AG09319 (cell line): Measurements from ENCODE around the gene AHRR.
"Not testable (repeated sequence)": the region's sequence is repeated elsewhere in the genome, so short reads cannot be mapped to it uniquely, and the experiment has no call there.

Source experiments
- DNase-seq: peaks from one replicate; pipeline ENCODE4 v3.0.0-alpha.2; 2010; ENCODE audit warnings: low read depth; ENCODE audit errors: extremely low read depth
- TF ChIP-seq, protein P1 (sequence below): IDR thresholded peaks from 2 replicates; pipeline ENCODE4 v1.5.1; 2011; ENCODE audit warnings: low read depth, mild to moderate bottlenecking, inconsistent platforms, low read length, moderate library complexity

The AHRR gene

DNA sequence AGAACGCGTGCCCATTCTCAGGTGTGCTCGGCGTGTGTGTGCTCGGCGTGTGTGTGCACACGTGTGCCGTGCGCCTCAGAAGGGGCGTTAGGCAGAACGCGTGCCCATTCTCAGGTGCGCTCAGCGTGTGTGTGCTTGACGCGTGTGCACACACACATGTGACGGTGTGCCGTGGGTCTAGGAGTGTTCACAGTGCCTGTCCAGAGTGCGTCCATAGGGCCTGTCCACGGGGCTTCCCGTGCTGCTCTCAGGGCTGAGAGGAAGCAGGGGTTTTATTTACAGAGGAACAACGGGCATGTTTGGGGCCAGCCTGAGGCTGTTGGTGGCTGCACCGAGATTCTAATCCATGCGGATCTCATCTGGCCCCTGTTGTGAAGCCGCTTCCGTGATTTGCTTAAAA lies 14.2 kb upstream of the AHRR start:
- no peak for DNase-seq
- TF ChIP-seq, protein P1, sequence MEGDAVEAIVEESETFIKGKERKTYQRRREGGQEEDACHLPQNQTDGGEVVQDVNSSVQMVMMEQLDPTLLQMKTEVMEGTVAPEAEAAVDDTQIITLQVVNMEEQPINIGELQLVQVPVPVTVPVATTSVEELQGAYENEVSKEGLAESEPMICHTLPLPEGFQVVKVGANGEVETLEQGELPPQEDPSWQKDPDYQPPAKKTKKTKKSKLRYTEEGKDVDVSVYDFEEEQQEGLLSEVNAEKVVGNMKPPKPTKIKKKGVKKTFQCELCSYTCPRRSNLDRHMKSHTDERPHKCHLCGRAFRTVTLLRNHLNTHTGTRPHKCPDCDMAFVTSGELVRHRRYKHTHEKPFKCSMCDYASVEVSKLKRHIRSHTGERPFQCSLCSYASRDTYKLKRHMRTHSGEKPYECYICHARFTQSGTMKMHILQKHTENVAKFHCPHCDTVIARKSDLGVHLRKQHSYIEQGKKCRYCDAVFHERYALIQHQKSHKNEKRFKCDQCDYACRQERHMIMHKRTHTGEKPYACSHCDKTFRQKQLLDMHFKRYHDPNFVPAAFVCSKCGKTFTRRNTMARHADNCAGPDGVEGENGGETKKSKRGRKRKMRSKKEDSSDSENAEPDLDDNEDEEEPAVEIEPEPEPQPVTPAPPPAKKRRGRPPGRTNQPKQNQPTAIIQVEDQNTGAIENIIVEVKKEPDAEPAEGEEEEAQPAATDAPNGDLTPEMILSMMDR, result no peak

DNA sequence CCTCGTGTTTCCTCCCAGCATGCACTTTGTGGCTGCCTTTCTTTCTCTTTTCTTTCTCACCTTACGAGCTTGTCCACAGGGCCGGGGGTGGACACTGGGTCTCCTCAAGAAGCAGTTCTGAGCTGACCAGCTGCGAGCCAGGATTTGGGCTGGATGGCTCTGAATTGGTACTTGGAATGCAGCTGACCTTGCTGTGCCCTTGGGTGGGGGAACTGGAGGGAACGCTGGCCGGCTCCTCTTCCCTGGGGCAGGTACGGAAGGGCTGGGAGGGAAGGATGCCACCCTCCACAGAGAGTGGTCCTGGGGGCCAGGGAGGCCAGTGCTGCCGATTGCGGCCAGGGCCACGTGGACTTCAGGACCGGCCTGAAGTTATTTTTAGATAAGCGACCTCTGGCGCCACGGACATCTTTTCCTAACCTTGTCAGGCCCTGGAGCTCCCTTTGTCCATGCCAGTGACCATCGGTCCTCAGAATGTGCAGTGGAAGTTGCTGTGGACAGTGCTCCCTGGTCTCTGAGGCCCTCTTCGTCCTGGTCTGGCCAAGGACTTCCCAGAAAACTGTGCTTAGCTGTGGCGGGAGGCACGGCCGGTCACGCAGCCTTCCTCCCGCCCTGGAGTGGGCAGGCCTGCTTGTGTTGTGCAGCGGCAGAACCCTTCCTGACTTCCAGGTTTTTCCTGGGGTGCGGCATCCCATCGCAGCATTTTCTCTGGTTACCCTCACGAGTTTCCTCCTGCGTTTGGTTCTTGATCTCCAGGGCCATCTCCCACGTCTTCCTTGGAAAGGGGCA lies 13.5 kb upstream of the AHRR start:
- DNase-seq, result no peak
- TF ChIP-seq, protein P1, result no peak

DNA sequence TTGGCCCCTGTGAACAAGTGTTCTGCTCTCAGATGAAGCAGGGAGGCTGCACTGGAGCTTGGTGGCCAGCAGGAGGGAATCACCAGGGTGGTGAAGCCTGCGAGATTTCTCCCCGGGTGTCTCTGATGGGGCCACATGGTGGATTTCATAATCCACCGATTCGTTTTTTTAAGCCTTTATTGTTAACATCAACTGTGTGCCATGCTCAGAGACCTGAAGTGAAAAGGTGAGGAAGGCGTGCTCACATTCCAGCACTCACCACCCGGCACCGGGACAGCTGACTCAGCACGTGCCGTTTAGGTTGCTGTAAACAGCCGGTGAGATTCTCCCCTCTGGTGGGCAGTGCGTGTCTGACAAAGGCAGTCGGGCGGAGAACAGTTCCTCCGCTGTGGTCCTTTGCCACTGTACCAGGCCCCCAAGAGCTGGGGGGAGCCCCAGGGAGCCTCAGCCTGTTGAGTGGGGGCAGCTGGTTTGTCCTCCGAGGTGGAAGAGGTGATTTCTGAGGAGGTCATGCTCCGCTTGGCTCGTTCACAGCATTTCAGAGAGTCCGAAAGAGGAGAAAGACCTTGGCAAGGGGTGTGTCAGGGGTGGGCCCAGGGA lies 12.7 kb upstream of the AHRR start:
- TF ChIP-seq, protein P1, result peak; percentile 21
- no peak for DNase-seq

DNA sequence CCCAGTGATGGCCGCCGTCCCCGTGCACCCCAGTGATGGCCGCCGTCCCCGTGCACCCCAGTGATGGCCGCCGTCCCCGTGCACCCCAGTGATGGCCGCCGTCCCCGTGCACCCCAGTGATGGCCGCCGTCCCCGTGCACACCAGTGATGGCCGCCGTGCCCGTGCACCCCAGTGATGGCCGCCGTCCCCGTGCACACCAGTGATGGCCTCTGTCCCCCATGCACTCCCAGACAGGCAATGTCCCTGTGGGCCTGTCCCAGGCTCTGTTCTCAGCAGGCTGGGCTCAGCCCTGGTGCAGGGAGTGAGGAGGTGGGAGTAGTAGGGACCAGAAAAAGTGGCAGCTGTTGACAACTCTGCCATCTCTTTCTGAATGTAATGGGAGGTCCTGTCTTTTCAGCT lies 11.7 kb upstream of the AHRR start:
- DNase-seq, result not testable (repeated sequence)

DNA sequence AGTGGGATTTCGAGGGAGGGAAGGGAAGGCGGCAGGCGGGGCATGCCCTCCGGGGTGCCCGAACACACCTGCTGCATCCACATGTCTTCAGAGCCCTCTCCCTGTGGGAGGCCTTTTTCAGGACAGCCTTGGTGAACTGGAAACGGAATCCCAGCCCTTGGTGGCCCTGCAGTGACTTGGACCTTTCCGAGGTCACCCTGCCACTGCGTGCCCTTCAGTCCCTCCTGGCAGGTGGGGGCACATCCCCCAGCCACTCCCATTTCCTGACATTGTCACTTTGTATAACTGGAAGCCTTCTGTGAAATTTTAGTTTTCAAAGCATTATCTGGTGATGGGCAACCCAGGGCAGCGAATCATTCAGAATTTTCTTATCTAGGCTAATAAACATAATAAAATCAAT lies 11.0 kb upstream of the AHRR start:
- DNase-seq, result no peak
- TF ChIP-seq, protein P1, result no peak

DNA sequence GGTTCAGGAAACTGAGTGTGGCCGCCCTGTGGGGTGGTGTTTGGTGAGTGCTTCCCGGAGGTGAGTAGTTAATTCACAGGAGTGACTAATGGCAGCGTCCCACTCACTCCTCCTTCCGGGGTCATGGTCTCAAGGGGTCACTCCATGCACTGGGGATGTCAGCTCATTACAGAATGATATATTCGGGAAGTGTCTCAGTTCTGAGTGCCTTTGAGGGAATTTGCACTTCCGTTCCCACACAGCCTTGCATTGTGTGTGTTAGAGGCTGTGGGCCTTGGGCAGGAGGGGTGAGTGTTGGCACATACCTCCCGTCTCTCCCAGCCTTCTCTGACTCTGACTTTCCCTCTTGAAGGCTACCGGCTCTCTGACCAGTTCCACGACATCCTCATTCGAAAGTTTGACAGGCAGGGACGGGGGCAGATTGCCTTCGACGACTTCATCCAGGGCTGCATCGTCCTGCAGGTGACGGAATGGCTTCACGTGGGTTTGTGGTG lies 10.5 kb upstream of the AHRR start:
- no peak for DNase-seq
- TF ChIP-seq, protein P1, result no peak

DNA sequence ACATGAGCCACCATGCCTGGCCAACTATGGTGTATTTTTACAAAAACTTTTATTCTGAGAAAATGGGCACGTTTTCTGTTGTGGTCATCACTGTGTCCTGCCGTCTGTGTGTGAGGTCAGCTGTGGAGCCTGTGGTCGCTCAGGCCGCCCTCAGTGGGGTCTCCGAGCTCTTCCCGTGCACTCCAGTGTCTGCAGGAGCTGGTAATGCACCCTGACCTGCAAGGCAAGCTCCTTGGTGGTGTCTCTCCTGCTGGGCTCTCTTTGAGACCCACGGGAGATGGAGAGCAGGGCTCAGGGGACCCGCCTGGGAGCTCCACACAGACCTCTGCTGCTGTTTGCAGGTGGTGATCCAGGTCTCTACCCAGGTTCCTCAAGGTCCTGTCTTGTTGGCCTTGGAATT lies 9.6 kb upstream of the AHRR start:
- TF ChIP-seq, protein P1, result no peak

More for the DNA sequence above, 9.6 kb upstream of the AHRR start:
- no peak for DNase-seq
